HCT116 (cell line): ENCODE data around the gene FGF19. TPM values are rescaled to one million over a fixed set of nuclear protein-coding genes. Genes with fewer than 3 reads are reported as not detected.

ENCODE experiments used
- ATAC-seq: fragments of 200-7000 bp; cut with Tn5 transposase; 2 replicates; pipeline ENCODE4 v1.9.1; 2020; ENCODE audit warnings: mild to moderate bottlenecking, moderate library complexity
- BruUV-seq: library from RNA; stranded (reverse); fragments of 400-500 nt; replicated peaks from 2 replicates; lab custom pipeline; 2021; lab: Mats Ljungman, UMichigan
- CTCF ChIA-PET: fragments of 300-600 bp; sonication (Branson Sonifier 250); formaldehyde crosslinking; loops from one replicate; lab custom pipeline; 2021; ENCODE audit warnings: antibody characterized with exemption; lab: Charles Lee
- POLR2A ChIA-PET: fragments of 300-600, 350-600 bp; sonication (Branson Sonifier 250); formaldehyde crosslinking; loops from one replicate; lab custom pipeline; 2021; ENCODE audit warnings: antibody characterized with exemption; lab: Charles Lee
- RAD21 ChIA-PET, 2 experiments: fragments of 300-600 bp; sonication (Branson Sonifier 250); formaldehyde crosslinking; loops; one replicate each; lab custom pipeline; 2023; ENCODE audit warnings: low total read pairs in 2 of 2; ENCODE audit not compliant: uncharacterized antibody in 2 of 2, unreplicated experiment in 2 of 2, low non-redundant PET in 1 of 2; lab: Charles Lee
- DNase-seq: peaks from one replicate; pipeline ENCODE4 v3.0.0-alpha.2; 2010; ENCODE audit warnings: low read depth, low spot score
- H2AFZ ChIP-seq: fragments of 200-600 bp; shearing (Covaris generic), sonication (generic); 2 replicates; pipeline ENCODE4 v1.6.1; 2017; ENCODE audit warnings: low read depth, mixed run types, mixed read lengths, antibody characterized with exemption, low read length; ENCODE audit not compliant: poor library complexity, severe bottlenecking
- H3K27ac ChIP-seq: 2 replicates; pipeline ENCODE4 v1.5.1; 2012; ENCODE audit warnings: low read depth, low read length
- H3K27me3 ChIP-seq: fragments of 200-600 bp; sonication (generic); 2 replicates; pipeline ENCODE4 v1.6.1; 2016; ENCODE audit warnings: mixed run types, low read length, mixed read lengths; ENCODE audit not compliant: insufficient read depth
- H3K36me3 ChIP-seq, 2 experiments: fragments of 200-500 bp in 1 of 2; fragments of 200-600 bp in 1 of 2; sonication (Bioruptor generic) in 1 of 2; sonication (generic) in 1 of 2; 2 replicates each; pipeline versions ENCODE4 v1.5.1 to v1.6.1; 2014 to 2016; ENCODE audit warnings: low read length in 2 of 2, inconsistent platforms in 1 of 2, mixed read lengths in 1 of 2, mixed run types in 1 of 2; ENCODE audit not compliant: insufficient read depth in 2 of 2, control insufficient read depth in 1 of 2
- H3K4me1 ChIP-seq, 2 experiments: fragments of 200-600 bp in 1 of 2; sonication (generic) in 1 of 2; 2 replicates each; pipeline versions ENCODE4 v1.5.1 to v1.6.1; 2012 to 2017; ENCODE audit warnings: low read length in 2 of 2, inconsistent platforms in 1 of 2, mild to moderate bottlenecking in 1 of 2, mixed read lengths in 1 of 2, mixed run types in 1 of 2, moderate library complexity in 1 of 2; ENCODE audit not compliant: insufficient read depth in 2 of 2, control insufficient read depth in 1 of 2
- H3K4me2 ChIP-seq: fragments of 200-600 bp; sonication (generic); 2 replicates; pipeline ENCODE4 v1.6.1; 2017; ENCODE audit warnings: mixed run types, low read length, mixed read lengths
- H3K4me3 ChIP-seq, 2 experiments: fragments of 200-600 bp in 1 of 2; sonication (generic) in 1 of 2; replicated peaks in 1 of 2; 2 replicates each; pipeline ENCODE4 v1.5.1; 2011 to 2016; ENCODE audit warnings: low read length in 2 of 2, control low read depth in 1 of 2, low read depth in 1 of 2, mild to moderate bottlenecking in 1 of 2, mixed read lengths in 1 of 2, mixed run types in 1 of 2
- H3K79me2 ChIP-seq: fragments of 200-600 bp; sonication (generic); 2 replicates; pipeline ENCODE4 v1.6.1; 2017; ENCODE audit warnings: mild to moderate bottlenecking, mixed run types, low read length, moderate library complexity, mixed read lengths; ENCODE audit not compliant: insufficient read depth
- H3K9ac ChIP-seq: fragments of 200-600 bp; sonication (generic); 2 replicates; pipeline ENCODE4 v1.6.1; 2016; ENCODE audit warnings: low read length, mixed read lengths
- H3K9me2 ChIP-seq: fragments of 200-600 bp; sonication (generic), shearing (Covaris generic); 2 replicates; pipeline ENCODE4 v1.6.1; 2017; ENCODE audit warnings: mixed run types, mild to moderate bottlenecking, moderate library complexity; ENCODE audit not compliant: insufficient read depth
- H3K9me3 ChIP-seq, 2 experiments: fragments of 200-500 bp in 1 of 2; fragments of 200-600 bp in 1 of 2; sonication (Bioruptor generic) in 1 of 2; sonication (generic) in 1 of 2; 2 replicates each; pipeline ENCODE4 v1.6.1; 2014 to 2017; ENCODE audit warnings: low read length in 2 of 2, mixed read lengths in 2 of 2, inconsistent platforms in 1 of 2, low read depth in 1 of 2, mild to moderate bottlenecking in 1 of 2, mixed run types in 1 of 2, moderate library complexity in 1 of 2; ENCODE audit not compliant: control insufficient read depth in 1 of 2, insufficient read depth in 1 of 2
- H4K20me1 ChIP-seq: fragments of 200-600 bp; sonication (generic), shearing (Covaris generic); 2 replicates; pipeline ENCODE4 v1.6.1; 2017; ENCODE audit warnings: mixed run types, mild to moderate bottlenecking, moderate library complexity; ENCODE audit not compliant: insufficient read depth
- CEBPB ChIP-seq: IDR thresholded peaks from 2 replicates; pipeline ENCODE4 v1.6.1; 2012; ENCODE audit warnings: low read depth
- CTCF ChIP-seq, 3 experiments: fragments of 200-600 bp in 1 of 3; sonication (generic) in 1 of 3; IDR thresholded peaks in 2 of 3; conservative IDR thresholded peaks in 1 of 3; 2 replicates each; pipeline ENCODE4 v1.5.1; 2012 to 2017; ENCODE audit warnings: low read depth in 2 of 3, low read length in 2 of 3, antibody characterized with exemption in 1 of 3, borderline replicate concordance in 1 of 3, control low read depth in 1 of 3, mild to moderate bottlenecking in 1 of 3, mixed read lengths in 1 of 3, mixed run types in 1 of 3, moderate library complexity in 1 of 3; ENCODE audit not compliant: insufficient read depth in 1 of 3
- EGR1 ChIP-seq: IDR thresholded peaks from 2 replicates; pipeline ENCODE4 v1.6.1; 2012; ENCODE audit warnings: low read depth
- ELF1 ChIP-seq: IDR thresholded peaks from 2 replicates; pipeline ENCODE4 v1.6.1; 2012; ENCODE audit warnings: low read depth, borderline replicate concordance
- JUND ChIP-seq: IDR thresholded peaks from 2 replicates; pipeline ENCODE4 v1.6.1; 2012
- POLR2AphosphoS5 ChIP-seq: IDR thresholded peaks from 2 replicates; pipeline ENCODE4 v1.6.1; 2011; ENCODE audit warnings: mild to moderate bottlenecking, low read depth, low read length, moderate library complexity
- SP1 ChIP-seq: IDR thresholded peaks from 2 replicates; pipeline ENCODE4 v1.6.1; 2012; ENCODE audit warnings: low read depth
- TCF7L2 ChIP-seq: IDR thresholded peaks from 2 replicates; pipeline ENCODE4 v1.7.0; 2011; ENCODE audit warnings: borderline replicate concordance, inconsistent platforms; ENCODE audit not compliant: insufficient read depth, insufficient read length; ENCODE audit errors: extremely low read depth
- intact Hi-C: fragments of 100-400 bp; cut with micrococcal nuclease; formaldehyde crosslinking; loops from 2 replicates; pipeline ENCODE4 v1.10.0; 2022
- total RNA-seq: library from RNA; stranded (reverse); gene quantifications from one replicate; pipeline ENCODE4 v1.2.1, GENCODE V29; 2021; ENCODE audit not compliant: unreplicated experiment

FGF19 gene
- total RNA-seq, 1 experiment from 2014 or later, result 37.5 TPM

GRCh38 chr11:69662021-69662698, 41.7 kb downstream of the FGF19 start:
- intact Hi-C loops, result no loop called here
- Histone ChIP-seq H3K9ac (no peak overlapping the region), H2AFZ (no peak overlapping the region), H3K79me2 (no peaks in the 10 kb centered on the region), H3K4me3 (no peak overlapping the region), H3K4me2 (no peak overlapping the region), H4K20me1 (no peaks in the 10 kb centered on the region), H3K4me1 (no peaks in the 10 kb centered on the region), H3K9me3 (no peaks in the 10 kb centered on the region), H3K36me3 (no peaks in the 10 kb centered on the region; a peak in 1 of 4 replicates), H3K27me3 (no peaks in the 10 kb centered on the region), H3K9me2 (no peaks in the 10 kb centered on the region), H3K27ac (no peak overlapping the region)
- ChIA-PET CTCF (interaction anchor here (1.0 to 1.1 kb wide), 2 partner anchors 8 to 21 kb away, joined by 4 read pairs; no protein-coding TSS in a partner anchor), RAD21 (no interaction called here), POLR2A (no interaction called here)
- DNase-seq (no peak), ATAC-seq (peak; percentile 69)
- no TSS peak for BruUV-seq
- TF ChIP-seq SP1, result no peak
- TF ChIP-seq EGR1, result no peak
- no peak for TF ChIP-seq JUND
- TF ChIP-seq CEBPB, result no peak
- TF ChIP-seq CTCF (IDR thresholded peaks at IDR 0.05 in 2 of 3, conservative IDR thresholded peaks at IDR 0.05 in 1 of 3; ENCODE audit: borderline replicate concordance in 1 of 3, insufficient read depth in 1 of 3, low read depth in 2 of 3, low read length in 2 of 3), result peak in 2 of 3 experiments; percentile 45; a peak in 4 of 6 replicates
- TF ChIP-seq ELF1, result no peak
- TF ChIP-seq POLR2AphosphoS5, result no peak
- TF ChIP-seq TCF7L2, result no peak
